ENCODE data around the gene PLA2G5.
"Not testable (repeated sequence)": the region's sequence is repeated elsewhere in the genome, so short reads cannot be mapped to it uniquely, and the experiment has no call there.

PLA2G5 gene

GRCh38 chr1:20051218-20051829 is 18.7 kb upstream of the PLA2G5 start:
- peaks cover 40% of the 10 kb centered on the region for H3K9me3 Mint-ChIP-seq
- no peak overlapping the region for H3K27ac Mint-ChIP-seq
- no peak for DNase-seq (ENCODE audit: low spot score)
- no peak overlapping the region for H3K4me3 Mint-ChIP-seq
- peaks cover 2% of the 10 kb centered on the region for H3K4me1 Mint-ChIP-seq (ENCODE audit: low read depth)
- H3K27me3 Mint-ChIP-seq (ENCODE audit: low read depth): peaks cover 24% of the 10 kb centered on the region
- no peaks in the 10 kb centered on the region for H3K36me3 Mint-ChIP-seq (ENCODE audit: low read depth)

- Mint-ChIP-seq H3K36me3 (ENCODE audit: low read depth) (no peaks in the 10 kb centered on the region), H3K27me3 (ENCODE audit: low read depth) (peaks cover 22% of the 10 kb centered on the region), H3K9me3 (peaks cover 40% of the 10 kb centered on the region), H3K27ac (no peak overlapping the region), H3K4me1 (ENCODE audit: low read depth) (peaks cover 2% of the 10 kb centered on the region), H3K4me3 (no peak overlapping the region)
- DNase-seq (ENCODE audit: low spot score): no peak
Observed at GRCh38 chr1:20052386-20052785, 17.6 kb upstream of the PLA2G5 start.

GRCh38 chr1:20057886-20058420 is 12.0 kb upstream of the PLA2G5 start:
- peaks cover 22% of the 10 kb centered on the region for H3K27me3 Mint-ChIP-seq (ENCODE audit: low read depth)
- no peaks in the 10 kb centered on the region for H3K36me3 Mint-ChIP-seq (ENCODE audit: low read depth)
- no peak overlapping the region for H3K27ac Mint-ChIP-seq
- H3K9me3 Mint-ChIP-seq: peaks cover under 1% of the 10 kb centered on the region
- peaks cover 22% of the 10 kb centered on the region for H3K4me1 Mint-ChIP-seq (ENCODE audit: low read depth)
- no peak for DNase-seq (ENCODE audit: low spot score)
- H3K4me3 Mint-ChIP-seq: no peak overlapping the region

DNA sequence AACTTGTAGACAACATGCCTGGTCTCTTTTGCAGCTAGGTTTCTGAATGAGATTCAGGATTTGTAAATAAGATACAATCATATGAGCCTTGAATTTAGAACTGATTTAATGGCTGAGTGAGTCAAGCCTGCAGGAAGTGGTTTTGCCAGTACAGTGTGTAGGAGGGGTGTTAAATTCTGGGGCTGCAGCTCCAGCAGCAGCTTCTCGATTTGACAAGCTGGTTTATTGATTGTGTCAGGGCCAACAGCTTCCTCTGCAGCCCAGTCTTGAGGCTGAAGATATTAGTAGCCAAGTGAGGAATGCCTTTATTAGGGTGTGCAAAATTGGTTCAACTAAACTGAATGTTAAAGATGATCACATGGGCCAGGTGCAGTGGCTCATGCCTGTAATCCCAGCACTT is 11.5 kb upstream of the PLA2G5 start:
- Mint-ChIP-seq H3K4me3 (no peak overlapping the region), H3K27me3 (ENCODE audit: low read depth) (peaks cover 22% of the 10 kb centered on the region), H3K27ac (no peak overlapping the region), H3K9me3 (no peaks in the 10 kb centered on the region), H3K4me1 (ENCODE audit: low read depth) (peaks cover 22% of the 10 kb centered on the region), H3K36me3 (ENCODE audit: low read depth) (no peaks in the 10 kb centered on the region)
- DNase-seq (ENCODE audit: low spot score): peak; percentile 58

DNA sequence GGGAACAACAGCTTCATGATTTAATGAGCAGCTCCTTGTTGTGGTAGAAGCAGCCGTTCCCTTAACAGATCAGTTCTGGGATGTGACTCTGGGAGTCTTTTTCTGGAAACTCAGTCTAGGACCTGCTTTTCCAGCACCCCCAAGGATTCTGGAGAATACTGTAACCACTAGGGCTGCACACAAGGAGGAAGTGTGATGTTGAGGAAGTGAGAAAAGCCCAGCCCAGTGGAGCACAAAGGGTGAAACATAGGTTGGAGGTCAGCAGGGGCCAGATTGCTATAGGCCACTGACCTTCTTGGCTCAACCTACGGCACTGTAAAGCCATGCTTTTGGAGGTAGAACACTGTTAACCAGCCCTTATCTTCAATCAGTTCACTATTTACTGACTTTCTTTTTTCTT is 10.1 kb upstream of the PLA2G5 start:
- Mint-ChIP-seq H3K4me3 (no peak overlapping the region), H3K36me3 (ENCODE audit: low read depth) (no peaks in the 10 kb centered on the region), H3K4me1 (ENCODE audit: low read depth) (peaks cover 22% of the 10 kb centered on the region), H3K27ac (no peak overlapping the region), H3K9me3 (no peaks in the 10 kb centered on the region), H3K27me3 (ENCODE audit: low read depth) (peaks cover 19% of the 10 kb centered on the region)
- no peak for DNase-seq (ENCODE audit: low spot score)

- not testable (repeated sequence) for H3K4me3 Mint-ChIP-seq; H3K36me3 Mint-ChIP-seq (ENCODE audit: low read depth)
Observed at GRCh38 chr1:20060791-20061190, 9.2 kb upstream of the PLA2G5 start.

DNA sequence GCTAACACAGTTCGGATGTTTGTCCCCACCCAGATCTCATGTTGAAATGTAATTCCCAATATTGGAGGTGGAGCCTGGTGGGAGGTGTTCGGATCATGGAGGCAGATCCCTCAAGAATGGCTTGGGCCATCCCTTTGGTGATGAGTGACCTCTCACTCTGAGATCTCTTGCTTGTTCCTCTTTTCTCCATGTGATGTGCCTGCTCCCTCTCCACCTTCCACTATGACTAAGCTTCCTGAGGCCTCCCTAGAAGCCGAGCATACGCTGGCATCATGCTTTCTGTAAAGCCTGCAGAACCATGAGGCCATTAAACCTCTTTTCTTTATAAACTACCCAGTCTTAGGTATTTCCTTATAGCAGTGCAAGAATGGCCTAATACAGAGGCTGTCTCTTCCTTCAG is 8.1 kb upstream of the PLA2G5 start:
- peaks cover 20% of the 10 kb centered on the region for H3K4me1 Mint-ChIP-seq (ENCODE audit: low read depth)
- no peaks in the 10 kb centered on the region for H3K9me3 Mint-ChIP-seq
- no peak overlapping the region for H3K4me3 Mint-ChIP-seq
- H3K27me3 Mint-ChIP-seq (ENCODE audit: low read depth): peaks cover 7% of the 10 kb centered on the region
- H3K27ac Mint-ChIP-seq: no peak overlapping the region
- no peaks in the 10 kb centered on the region for H3K36me3 Mint-ChIP-seq (ENCODE audit: low read depth)
- DNase-seq (ENCODE audit: low spot score): no peak

More at GRCh38 chr1:20060791-20061190, 9.2 kb upstream of the PLA2G5 start:
- not testable (repeated sequence) for H3K27ac Mint-ChIP-seq; DNase-seq (ENCODE audit: low spot score); H3K9me3 Mint-ChIP-seq
- peaks cover 12% of the 10 kb centered on the region for H3K27me3 Mint-ChIP-seq (ENCODE audit: low read depth)
- peaks cover 22% of the 10 kb centered on the region for H3K4me1 Mint-ChIP-seq (ENCODE audit: low read depth)

DNA sequence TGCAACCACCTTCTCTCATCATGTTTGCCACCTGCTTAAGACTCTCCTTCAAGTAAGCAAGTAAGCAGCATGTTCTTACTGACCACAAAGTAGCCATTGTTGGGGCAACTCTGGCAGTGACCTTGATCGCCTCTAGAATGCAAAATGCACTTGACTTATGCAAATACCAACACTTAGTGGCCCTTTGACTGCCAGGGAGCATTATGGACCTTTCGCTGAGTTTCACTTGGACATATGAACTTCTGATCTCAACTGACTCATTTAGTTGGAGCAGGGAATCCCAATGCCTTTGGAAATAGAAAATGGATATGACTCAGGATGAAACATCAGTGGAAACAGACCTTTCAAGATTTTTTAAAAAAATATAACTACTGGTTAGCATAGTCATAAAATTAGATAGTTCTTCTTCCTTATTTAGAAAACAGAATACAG is 6.1 kb upstream of the PLA2G5 start:
- H3K4me1 Mint-ChIP-seq (ENCODE audit: low read depth): peaks cover 13% of the 10 kb centered on the region
- DNase-seq (ENCODE audit: low spot score): no peak
- H3K9me3 Mint-ChIP-seq: no peaks in the 10 kb centered on the region
- H3K27me3 Mint-ChIP-seq (ENCODE audit: low read depth): peaks cover 7% of the 10 kb centered on the region
- H3K36me3 Mint-ChIP-seq (ENCODE audit: low read depth): no peaks in the 10 kb centered on the region
- H3K4me3 Mint-ChIP-seq: no peak overlapping the region
- no peak overlapping the region for H3K27ac Mint-ChIP-seq

GRCh38 chr1:20068722-20069121 is 1.3 kb upstream of the PLA2G5 start:
- DNase-seq (ENCODE audit: low spot score): no peak
- H3K9me3 Mint-ChIP-seq: no peaks in the 10 kb centered on the region
- no peak overlapping the region for H3K4me3 Mint-ChIP-seq
- no peaks in the 10 kb centered on the region for H3K4me1 Mint-ChIP-seq (ENCODE audit: low read depth)
- H3K36me3 Mint-ChIP-seq (ENCODE audit: low read depth): no peaks in the 10 kb centered on the region
- H3K27me3 Mint-ChIP-seq (ENCODE audit: low read depth): peaks cover 9% of the 10 kb centered on the region
- no peak overlapping the region for H3K27ac Mint-ChIP-seq

- Mint-ChIP-seq H3K9me3 (no peaks in the 10 kb centered on the region), H3K36me3 (ENCODE audit: low read depth) (no peaks in the 10 kb centered on the region), H3K4me1 (ENCODE audit: low read depth) (no peaks in the 10 kb centered on the region), H3K27ac (no peak overlapping the region), H3K4me3 (no peak overlapping the region), H3K27me3 (ENCODE audit: low read depth) (peaks cover 7% of the 10 kb centered on the region)
- DNase-seq (ENCODE audit: low spot score): no peak
Observed at GRCh38 chr1:20070357-20070756, 363 bp downstream of the PLA2G5 start.

DNA sequence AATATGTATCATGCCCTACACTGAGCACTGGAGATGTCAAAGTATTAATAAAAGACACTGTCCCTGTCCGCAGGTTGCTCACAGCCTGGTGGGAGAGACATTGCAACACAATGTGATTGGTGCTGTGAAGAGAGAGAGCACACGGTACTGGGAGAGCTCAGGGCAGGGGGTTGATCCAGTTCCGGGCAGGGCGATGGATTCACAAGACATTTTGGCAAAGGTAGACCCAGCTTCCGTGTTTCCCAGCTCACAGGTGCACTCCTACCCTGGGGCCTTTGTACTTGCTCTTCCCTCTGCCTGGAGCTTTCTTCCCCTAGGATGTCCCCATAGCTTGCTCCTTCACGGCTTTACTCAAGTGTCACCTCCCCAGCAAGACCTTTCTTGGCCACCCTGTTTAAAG is 1.4 kb downstream of the PLA2G5 start:
- DNase-seq (ENCODE audit: low spot score): no peak
- H3K4me1 Mint-ChIP-seq (ENCODE audit: low read depth): no peaks in the 10 kb centered on the region
- H3K27me3 Mint-ChIP-seq (ENCODE audit: low read depth): peaks cover 4% of the 10 kb centered on the region
- H3K36me3 Mint-ChIP-seq (ENCODE audit: low read depth): no peaks in the 10 kb centered on the region
- H3K27ac Mint-ChIP-seq: no peak overlapping the region
- H3K9me3 Mint-ChIP-seq: no peaks in the 10 kb centered on the region
- H3K4me3 Mint-ChIP-seq: no peak overlapping the region

- no peaks in the 10 kb centered on the region for H3K36me3 Mint-ChIP-seq (ENCODE audit: low read depth)
- no peaks in the 10 kb centered on the region for H3K4me1 Mint-ChIP-seq (ENCODE audit: low read depth)
- H3K27ac Mint-ChIP-seq: no peak overlapping the region
- H3K27me3 Mint-ChIP-seq (ENCODE audit: low read depth): peaks cover 10% of the 10 kb centered on the region
- H3K4me3 Mint-ChIP-seq: no peak overlapping the region
- DNase-seq (ENCODE audit: low spot score): no peak
- H3K9me3 Mint-ChIP-seq: no peaks in the 10 kb centered on the region
Observed at GRCh38 chr1:20072771-20073170, 2.8 kb downstream of the PLA2G5 start.

DNA sequence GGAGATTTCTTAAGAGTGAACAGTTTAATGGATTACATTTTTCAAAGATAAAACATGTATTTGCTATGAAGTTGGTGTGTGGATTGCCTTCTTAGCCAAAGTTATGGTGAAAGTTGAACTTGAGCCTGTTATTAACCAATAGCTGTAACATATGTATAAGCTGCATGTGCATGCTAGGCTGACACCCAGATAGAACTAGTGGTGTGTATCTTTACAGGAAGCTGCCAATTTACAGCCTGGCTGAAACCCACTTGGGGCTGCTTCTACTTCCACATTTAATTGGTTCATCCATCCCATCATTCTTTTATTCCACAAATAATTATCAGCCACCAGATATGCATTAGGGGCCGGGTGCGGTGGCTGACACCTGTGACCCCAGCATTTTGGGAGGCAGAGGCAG is 3.3 kb downstream of the PLA2G5 start:
- no peak for DNase-seq (ENCODE audit: low spot score)
- Mint-ChIP-seq H3K9me3 (no peaks in the 10 kb centered on the region), H3K4me1 (ENCODE audit: low read depth) (no peaks in the 10 kb centered on the region), H3K27me3 (ENCODE audit: low read depth) (peaks cover 15% of the 10 kb centered on the region), H3K27ac (no peak overlapping the region), H3K36me3 (ENCODE audit: low read depth) (no peaks in the 10 kb centered on the region), H3K4me3 (no peak overlapping the region)

- Mint-ChIP-seq H3K27ac (no peak overlapping the region), H3K27me3 (ENCODE audit: low read depth) (peaks cover 24% of the 10 kb centered on the region), H3K36me3 (ENCODE audit: low read depth) (no peaks in the 10 kb centered on the region), H3K9me3 (no peaks in the 10 kb centered on the region), H3K4me3 (no peak overlapping the region), H3K4me1 (ENCODE audit: low read depth) (no peaks in the 10 kb centered on the region)
- no peak for DNase-seq (ENCODE audit: low spot score)
Observed at GRCh38 chr1:20074055-20074724, 4.2 kb downstream of the PLA2G5 start.
